ENCODE data around the gene PIAS4. TPM values are rescaled to one million over a fixed set of nuclear protein-coding genes. Genes with fewer than 3 reads are reported as not detected.
"Not testable (repeated sequence)": the region's sequence is repeated elsewhere in the genome, so short reads cannot be mapped to it uniquely, and the experiment has no call there.

PIAS4 gene
- total RNA-seq, 1 donor from 2014 or later = 48.0 TPM

- H3K4me1 Mint-ChIP-seq = peaks cover 10% of the 10 kb centered on the region
- no peak overlapping the region for H3K27ac Mint-ChIP-seq
- no peaks in the 10 kb centered on the region for H3K27me3 Mint-ChIP-seq (ENCODE audit: low read depth)
- H3K9me3 Mint-ChIP-seq = no peaks in the 10 kb centered on the region
- no peak overlapping the region for H3K4me3 Mint-ChIP-seq
- DNase-seq (ENCODE audit: low spot score in 2 of 2, unreplicated experiment in 2 of 2) = no peak
- TF ChIP-seq CTCF (IDR thresholded peaks at IDR 0.05; ENCODE audit: unreplicated experiment) = no peak
- peaks cover 20% of the 10 kb centered on the region for H3K36me3 Mint-ChIP-seq
Measured at GRCh38 chr19:3963458-3964255, 43.9 kb upstream of the PIAS4 start.

DNA sequence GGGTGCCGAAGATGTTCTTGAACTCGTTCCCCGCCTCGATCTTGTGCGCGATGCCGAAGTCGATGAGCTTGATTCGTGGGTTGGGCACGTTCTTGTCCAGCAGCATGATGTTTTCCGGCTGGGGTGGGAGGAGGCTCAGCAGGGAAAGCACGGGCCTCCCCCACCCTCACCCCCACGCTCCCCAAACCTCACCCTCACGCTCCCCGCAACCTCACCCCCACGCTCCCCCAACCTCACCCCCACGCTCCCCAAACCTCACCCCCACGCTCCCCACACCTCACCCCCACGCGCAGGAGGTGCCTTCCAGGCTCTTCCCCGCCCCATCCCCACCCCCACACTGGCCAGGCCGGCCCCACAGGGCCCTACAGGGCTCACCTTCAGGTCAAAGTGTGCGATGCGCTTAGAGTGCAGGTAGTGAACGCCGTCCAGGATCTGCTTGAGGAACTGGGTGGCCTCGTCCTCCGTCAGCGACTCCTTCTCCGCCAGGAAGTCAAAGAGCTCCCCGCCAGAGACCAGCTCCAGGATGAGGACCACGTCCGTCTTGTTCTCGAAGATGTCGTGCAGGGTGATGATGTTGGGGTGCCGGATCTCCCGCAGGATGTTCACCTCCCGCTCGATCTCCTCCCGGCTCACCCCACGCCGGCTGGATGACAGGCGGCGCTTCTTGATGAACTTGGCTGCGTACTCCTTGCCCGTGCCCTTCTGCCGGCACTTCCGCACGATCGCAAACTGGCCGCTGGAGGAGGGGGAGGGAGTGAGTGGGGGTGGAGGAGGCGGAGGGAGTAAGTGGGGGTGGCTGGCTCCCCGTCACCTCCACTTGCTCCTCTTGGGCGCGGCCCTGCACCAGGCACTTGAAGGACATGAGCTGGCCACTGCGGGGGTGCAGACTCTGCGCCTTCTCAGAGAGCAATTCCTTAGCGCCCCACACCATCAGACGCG lies 43.0 kb upstream of the PIAS4 start:
- no peak for TF ChIP-seq CTCF (IDR thresholded peaks at IDR 0.05; ENCODE audit: unreplicated experiment)
- Mint-ChIP-seq H3K27ac (peak overlapping the region; percentile 50), H3K4me3 (no peak overlapping the region), H3K4me1 (peaks cover 18% of the 10 kb centered on the region), H3K36me3 (peaks cover 20% of the 10 kb centered on the region), H3K9me3 (no peaks in the 10 kb centered on the region), H3K27me3 (ENCODE audit: low read depth) (no peaks in the 10 kb centered on the region)
- no peak for DNase-seq (ENCODE audit: low spot score in 2 of 2, unreplicated experiment in 2 of 2)

DNA sequence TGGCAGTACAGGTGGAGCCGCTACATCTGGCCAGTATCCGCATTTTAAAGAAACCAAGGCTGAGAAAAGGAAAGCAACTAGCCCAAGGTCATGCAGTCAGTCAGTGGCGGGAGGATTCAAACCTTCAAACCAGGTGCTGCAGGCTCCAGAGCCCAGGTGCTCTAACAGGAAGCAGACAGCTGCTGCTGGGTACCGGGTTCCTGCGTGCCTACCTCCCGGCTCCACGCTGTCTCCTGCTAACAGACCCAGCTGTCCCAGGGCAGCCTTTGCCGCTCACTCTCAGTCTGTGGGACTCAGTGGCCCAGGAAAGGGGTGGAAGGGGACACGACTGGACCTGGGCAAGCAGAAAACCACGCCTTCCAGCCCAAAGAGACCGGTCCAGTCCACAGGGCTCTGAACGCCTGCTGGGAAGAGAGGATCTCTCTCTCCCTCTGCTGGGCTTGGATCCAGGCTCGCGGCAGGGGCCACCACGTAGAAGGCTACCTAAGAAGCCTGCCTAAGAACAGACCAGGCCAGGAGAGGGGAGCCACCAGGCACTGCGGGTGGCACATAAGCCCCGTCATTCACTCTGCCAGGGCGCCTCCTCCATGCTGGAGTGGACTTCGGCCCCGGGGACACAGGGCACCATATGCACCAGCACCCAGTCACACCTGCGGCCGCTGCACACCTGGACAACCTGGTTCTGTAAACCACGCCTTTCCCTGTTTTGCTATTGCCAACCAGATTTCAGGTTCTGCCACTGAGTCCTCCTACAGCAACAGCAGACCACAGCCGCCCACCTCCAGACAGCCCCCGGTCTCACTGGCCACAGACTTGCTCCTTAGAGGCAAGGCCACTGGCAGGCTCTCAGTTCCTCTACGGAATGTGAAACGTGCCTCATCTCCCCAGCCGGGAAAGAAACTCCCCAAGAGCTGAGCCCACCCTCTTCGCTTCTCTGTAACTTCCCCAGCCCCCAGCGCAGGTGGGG lies 41.2 kb upstream of the PIAS4 start:
- Mint-ChIP-seq H3K27me3 (ENCODE audit: low read depth) (no peaks in the 10 kb centered on the region), H3K27ac (peak overlapping the region; percentile 99), H3K9me3 (no peaks in the 10 kb centered on the region), H3K4me1 (peaks cover 26% of the 10 kb centered on the region), H3K36me3 (peaks cover 17% of the 10 kb centered on the region), H3K4me3 (no peak overlapping the region)
- no peak for DNase-seq (ENCODE audit: low spot score in 2 of 2, unreplicated experiment in 2 of 2)
- no peak for TF ChIP-seq CTCF (IDR thresholded peaks at IDR 0.05; ENCODE audit: unreplicated experiment)

GRCh38 chr19:3967983-3968382 lies 39.6 kb upstream of the PIAS4 start:
- not testable (repeated sequence) for DNase-seq (ENCODE audit: low spot score in 2 of 2, unreplicated experiment in 2 of 2); H3K9me3 Mint-ChIP-seq; H3K27me3 Mint-ChIP-seq (ENCODE audit: low read depth)
- Mint-ChIP-seq H3K4me3 (peak overlapping the region; percentile 93), H3K4me1 (peaks cover 27% of the 10 kb centered on the region), H3K27ac (peak overlapping the region; percentile 99), H3K36me3 (peaks cover 12% of the 10 kb centered on the region)

DNA sequence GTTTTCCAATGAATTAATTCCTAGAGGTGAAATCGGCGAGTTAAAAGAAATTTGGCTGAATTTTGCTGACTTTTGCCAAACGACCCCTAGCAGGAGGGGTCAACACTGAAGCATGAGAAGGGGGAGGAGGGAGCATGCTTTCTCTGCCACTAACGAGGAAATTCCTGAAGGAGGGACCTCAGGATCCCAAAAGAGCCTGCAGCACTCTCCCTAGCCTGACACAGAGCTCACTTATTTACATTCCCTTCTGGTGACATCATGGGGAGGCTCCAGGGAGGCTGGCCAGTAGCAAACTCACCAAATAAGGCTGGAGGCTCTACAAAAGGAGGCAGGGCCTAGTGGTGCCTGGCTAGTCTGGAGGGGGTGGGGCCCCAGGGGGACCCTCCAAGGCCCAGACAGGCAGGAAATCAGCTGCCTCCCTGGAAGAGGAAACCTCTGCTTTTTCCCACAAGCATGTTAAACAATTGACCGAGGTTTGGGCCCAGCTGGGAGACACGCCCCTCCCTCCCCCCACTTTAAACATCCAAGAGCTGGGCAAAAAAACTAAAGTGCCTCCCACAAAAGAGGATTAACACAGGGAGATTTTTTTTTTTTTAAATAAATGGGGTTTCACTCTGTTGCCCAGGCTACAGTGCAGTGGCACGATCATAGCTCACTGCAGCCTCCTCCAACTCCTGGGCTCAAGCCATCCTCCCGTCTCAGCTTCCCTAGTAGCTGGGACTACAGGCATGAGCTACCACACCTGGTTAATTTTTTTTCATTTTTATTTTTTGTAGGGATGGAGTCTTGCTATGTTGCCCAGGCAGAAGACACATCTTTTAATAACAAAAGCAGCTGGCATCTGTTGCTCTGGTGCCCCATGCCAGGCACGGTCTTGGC lies 38.7 kb upstream of the PIAS4 start:
- Mint-ChIP-seq H3K36me3 (peaks cover 8% of the 10 kb centered on the region), H3K9me3 (no peaks in the 10 kb centered on the region), H3K27me3 (ENCODE audit: low read depth) (no peaks in the 10 kb centered on the region), H3K4me3 (peak overlapping the region; percentile 93), H3K27ac (peak overlapping the region; percentile 99), H3K4me1 (peaks cover 27% of the 10 kb centered on the region)
- TF ChIP-seq CTCF (IDR thresholded peaks at IDR 0.05; ENCODE audit: unreplicated experiment) = no peak
- DNase-seq (ENCODE audit: low spot score in 2 of 2, unreplicated experiment in 2 of 2) = peak; percentile 82 to 85
